KG1 (cell line): Measurements from ENCODE around the gene YKT6.
A peak's percentile ranks its signal among the peaks of the same experiment; 100 is the strongest.
"Not testable (repeated sequence)": the region's sequence is repeated elsewhere in the genome, so short reads cannot be mapped to it uniquely, and the experiment has no call there.

Experiments used
- DNase-seq: peaks from one replicate; lab custom pipeline; 2025; lab: John Stamatoyannopoulos, UW

YKT6 gene

DNA sequence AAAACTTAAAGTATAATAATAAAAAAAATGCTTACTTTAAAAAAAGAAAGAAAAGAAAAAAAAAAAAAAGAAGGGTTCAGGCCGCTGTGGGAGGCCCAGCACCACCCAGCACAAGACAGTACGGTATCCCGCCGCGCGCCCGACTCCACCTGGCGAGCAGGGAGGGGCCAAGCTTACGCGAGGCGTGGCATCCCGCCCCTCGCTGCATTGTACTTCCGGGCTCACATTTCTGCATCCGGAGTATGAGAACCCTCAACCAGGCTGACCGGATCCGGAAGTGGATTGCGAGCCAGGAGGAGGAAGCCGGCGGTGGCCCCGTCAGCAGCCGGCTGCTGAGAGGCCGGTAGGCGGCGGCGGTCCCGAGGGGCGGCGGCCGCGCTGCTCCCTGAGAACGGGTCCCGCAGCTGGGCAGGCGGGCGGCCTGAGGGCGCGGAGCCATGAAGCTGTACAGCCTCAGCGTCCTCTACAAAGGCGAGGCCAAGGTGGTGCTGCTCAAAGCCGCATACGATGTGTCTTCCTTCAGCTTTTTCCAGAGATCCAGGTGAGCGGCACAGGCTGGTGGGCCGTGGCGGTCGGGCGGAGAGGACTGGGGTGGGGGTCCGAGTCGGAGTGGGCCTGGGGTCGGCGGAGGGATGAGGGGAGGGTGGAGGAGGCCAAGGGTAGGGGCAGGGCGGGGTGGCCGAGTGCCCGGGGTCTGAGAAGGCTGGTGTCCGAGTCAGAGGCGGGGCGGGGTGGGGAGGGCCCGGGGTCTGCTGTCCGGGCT is at the start of gene YKT6:
Gene YKT6, plus strand, starts transcription at position 280 of the 763 bp plus-strand sequence. Its CDS starts 158 bp downstream, at position 438.
- DNase-seq = peak; percentile 93

DNA sequence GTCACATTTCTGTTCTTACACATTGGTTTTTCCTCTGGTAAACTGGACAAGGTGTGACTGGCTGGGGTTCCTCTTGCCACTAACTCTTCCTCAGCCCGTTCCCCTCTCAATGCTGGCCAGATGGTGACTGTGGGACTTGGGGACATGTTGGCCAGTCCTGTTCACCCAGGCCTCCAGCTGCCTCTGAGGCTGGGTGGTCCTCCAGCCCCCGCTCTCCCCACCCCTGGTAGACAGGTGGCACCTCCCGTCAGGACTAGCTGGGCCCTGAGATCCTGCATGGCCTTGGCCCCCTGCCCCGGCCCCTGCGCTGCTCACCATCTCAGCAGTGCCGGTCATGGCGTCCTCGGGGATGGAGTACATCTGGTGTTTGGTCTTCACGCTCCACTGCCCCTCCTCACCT is 48.8 kb upstream of the YKT6 start:
- no peak for DNase-seq

DNA sequence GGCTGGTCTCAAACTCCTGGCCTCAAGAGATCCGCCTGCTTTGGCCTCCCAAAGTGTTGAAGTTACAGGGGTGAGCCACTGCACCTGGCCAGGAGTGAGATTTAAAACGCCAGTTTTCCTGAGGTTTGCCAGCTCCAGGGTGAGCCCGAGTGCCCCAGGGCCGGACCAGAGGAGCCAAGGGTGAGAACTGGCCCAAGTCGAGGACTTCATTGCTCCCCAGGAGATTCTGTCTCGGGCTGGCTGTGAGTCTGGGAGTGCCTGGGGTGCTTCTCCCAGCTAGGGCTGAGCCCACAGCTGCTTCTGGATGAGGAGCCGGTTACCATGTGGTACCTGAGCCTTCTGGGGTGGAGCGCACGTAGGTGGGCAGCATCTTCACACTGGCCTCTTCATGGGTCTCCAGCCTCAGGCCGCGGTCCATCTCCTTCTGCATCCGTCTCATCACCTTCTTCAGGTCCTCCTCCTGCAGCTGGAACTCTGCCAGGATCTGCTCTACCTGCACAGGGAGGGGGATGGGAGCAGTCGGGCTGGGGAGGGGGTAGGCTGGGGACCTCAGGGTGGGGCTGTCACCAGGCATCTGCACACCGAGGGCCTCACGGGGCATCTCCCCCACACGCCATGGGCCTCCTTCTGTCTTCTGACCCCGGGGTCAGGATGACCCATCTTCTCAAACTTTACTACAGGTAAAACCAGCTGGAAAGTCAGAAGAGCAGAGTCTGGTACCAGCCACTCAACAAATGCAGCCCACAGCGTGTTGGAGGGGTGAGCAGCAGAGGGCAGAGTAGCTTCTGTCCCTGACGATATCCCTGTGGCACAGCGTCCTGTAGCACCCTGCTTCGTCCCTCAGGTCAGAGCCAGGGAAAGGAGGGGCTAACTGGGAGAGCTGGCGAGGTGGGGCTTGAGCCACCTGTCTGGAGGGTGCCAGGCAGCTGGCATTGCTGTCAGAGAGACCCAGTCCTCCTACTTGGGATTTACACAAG is 47.5 kb upstream of the YKT6 start:
- DNase-seq = no peak

DNA sequence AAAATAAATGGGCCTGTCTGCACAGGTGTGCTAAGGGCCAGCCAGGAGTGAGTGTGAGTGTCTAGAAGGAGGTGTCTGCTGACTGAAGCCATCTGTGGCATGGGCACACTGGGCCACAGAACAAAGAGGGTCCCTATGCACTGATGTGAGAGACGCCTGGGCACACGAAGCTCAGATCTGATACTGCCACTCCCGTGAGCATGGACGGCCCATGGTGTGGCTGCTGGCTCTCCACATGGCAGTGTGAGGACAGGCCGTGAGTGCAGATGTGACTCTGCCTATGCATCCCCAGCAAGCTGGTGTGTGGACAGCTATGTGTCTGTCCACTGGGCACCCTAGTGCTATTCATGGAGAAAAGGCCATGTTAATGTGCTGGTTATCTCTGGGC is 46.8 kb upstream of the YKT6 start:
- no peak for DNase-seq

DNA sequence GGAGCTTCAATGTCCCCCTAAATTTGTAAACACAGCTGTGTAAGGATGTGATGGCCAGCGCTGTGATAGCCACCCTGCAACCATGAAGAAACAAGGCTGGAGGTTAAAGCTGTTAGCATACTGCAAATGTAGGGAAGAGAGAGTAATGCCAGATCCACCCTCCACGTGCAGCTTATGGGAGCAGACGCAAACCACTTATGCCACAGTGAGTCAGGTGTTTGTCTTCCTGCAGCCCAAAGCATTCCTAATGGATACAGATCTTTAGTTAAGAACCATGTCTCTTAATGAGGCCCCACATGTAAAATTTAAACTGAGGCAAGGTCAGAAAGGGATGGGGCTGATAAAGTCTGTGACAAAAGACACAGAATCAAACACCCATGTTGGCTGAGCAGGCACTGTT is 46.1 kb upstream of the YKT6 start:
- DNase-seq = no peak

DNA sequence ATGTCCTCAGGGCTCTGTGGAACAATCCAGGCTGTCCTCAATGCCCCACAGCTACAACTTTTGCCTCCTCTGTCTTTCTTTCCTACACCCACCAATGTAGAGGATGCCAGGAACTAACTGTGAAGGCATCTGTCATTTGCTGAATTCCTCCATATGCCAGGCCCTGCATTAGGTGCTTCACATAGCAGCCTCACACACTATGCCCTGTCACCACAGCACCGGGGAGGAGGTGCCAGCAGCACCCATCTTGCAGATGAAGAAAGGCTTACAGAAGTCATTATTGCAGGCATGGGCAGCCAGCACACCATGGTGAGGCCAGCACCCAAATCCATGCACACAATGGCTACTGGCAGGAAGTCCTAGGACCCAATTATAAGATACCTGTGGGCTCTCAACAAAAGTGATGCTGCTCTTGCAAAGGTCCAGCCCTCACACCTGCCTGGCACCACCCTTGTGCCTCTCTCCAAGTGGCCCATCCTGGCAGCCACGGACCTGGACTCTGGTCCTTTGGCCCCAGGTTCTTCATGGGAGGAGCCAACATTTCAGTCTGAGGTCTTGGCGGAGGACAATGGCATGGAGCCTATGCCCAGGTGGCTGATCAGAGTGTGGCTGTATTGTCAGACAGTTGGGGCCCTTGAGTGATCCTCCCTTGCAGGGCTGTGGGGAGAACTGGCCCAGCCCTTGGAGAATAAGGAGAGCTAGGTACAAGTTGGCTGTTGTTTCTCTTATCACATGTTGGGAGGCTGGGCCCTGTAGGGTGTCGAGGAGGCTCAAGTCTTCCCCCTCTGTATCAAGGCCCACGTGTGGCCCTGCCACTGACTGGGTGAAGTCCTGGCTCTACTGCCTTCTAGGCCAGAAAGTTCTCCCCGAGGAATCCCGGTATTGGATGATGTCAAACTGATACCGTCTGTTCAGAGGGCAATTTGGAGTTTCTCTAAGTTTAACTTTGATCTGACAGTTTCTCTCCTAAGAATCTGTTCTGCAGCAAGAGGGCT is 45.3 kb upstream of the YKT6 start:
- DNase-seq = no peak

DNA sequence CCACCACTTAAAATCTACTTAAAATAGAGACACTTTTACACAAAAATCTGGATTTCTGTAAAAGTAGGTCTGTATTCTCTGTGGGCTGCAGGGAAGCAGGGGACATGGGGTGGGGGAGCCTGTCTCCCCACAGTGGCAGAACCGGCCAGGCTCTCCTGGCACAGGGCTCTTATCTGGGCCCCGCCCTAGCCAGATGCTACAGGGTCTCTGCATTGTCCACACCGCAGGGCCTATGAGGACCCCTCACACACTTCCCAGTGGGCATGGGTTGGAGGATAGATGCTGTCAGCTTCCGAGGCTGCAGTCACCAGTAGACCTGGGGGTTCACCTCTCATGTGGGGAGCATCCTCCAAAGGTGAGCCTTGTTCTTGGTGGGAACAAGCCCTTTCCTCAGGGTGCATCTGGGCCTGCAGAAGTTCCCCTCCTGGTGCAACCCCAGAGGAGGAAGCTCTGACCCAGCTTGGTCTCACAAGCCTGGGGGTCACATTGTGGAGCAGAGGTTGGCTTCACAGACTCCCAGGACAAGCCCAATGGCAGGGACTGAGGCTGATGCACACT is 44.2 kb upstream of the YKT6 start:
- no peak for DNase-seq

DNA sequence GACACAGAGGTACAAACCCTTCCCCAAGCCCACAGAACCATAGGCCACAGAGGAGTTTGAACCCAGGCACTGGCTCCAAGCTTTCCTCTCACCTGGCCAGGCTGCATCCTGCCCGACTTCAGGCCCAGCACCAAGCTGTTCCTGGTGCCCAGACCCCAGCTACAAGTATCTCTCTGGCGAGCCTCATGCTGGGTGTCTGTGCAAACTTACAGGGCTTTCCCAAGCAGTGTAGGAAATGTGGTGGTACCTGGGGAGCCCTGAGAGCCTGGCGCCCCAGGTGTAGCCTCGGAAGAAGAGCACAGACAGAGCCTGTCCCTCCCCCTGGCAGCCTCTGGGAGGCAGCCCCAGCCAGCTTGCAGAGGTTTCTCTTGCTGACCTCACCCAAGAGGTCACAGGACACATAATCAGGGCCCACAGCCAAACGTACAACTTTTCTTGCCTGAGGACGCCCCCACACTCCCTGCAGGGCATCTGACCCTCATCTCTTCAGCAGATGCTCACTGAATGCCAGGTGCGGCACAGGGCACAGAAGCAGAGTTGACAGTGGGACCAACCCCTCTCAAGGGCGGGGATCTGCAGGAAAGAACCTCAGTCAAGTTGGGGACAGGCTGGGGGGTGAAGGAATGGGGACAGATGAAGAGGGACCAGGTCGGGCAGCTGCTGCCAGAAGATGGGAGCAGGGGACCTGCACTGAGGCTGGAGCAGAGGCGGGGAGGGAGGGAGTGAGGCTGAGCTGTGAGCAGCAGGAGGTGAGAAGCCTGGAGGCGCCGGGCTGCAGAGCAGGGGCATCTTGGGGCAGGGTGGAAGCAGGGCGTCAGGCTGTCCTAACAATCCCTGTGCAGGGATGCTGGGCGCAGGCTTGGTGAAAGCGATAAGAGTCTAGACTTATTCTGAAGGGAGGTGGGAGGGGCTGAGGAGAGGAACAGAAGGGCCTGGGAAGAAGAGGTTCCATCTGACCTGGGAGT is 43.4 kb upstream of the YKT6 start:
- DNase-seq = no peak

DNA sequence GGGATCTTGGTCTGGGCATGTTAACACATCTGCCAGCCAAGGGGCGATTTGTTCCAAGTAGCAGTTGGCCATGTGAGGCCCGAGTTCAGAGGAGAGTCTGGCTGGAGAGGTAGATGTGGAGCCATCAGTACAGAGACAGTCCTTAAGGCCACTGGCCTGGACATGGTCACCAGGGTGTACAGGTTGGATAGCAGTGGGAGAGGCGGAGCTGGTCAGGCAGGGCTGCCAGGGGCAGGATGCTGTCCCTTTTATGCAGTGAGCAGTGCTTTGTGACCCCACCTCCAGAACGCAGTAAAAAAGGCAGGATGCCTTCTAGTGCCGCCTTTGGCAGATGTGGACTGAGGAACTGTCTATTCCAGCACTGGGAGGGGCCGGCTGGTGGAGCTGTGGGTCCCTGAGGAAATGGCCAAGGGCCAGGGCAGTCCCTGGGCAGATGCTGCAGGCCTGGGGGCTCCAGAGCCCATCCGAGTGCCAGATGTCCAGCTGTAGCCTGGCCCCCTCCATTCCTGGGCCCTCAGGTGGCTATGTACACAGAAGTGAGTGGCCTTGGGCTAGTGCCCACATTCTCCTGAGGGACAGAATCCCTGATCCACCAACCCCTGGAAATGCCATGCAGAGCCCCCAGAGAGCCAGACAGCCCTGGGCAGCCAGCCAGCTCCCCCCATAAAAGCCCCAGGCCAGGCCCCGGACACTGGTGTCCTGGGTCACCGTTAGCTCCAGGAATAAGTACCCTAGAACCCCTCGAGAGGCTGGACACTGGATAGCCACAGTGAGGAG is 42.5 kb upstream of the YKT6 start:
- DNase-seq = no peak

DNA sequence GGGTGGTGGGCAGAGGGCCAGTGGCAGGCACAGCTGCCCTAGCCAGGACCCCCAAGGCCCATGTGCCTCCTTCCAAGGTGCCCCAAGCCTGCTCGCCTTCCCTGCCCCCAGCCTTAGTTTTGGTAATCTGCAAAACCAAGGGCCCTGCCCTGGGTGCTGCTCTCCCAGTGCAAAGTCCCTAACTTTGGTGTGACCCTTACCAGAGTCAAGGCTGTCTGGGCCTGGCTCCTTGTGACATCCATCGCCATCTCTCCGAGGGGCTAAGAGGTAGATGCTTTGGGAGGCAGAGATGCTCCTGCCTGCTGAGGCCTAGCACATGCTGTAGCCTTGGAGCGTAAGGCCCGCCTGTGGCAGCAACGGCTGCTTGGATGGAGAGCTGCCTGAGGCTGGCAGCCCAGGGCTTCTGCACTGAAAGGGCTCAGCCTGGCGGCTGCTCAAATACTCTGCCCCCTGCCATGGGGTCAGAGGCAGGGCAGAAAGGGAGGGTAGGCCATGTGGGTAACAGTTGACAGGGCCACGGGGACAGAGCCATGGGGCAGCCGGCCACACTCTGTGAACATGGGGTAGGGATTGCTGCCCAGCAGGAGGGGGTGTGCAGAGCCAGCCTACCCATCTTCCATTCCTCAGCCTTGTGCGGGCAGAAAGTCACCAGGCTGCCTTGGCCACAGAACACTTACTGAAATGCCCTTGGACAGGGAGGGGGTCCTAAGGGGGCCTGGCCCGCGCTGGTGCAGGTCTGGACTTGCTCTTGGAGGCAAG is 41.7 kb upstream of the YKT6 start:
- DNase-seq = no peak

DNA sequence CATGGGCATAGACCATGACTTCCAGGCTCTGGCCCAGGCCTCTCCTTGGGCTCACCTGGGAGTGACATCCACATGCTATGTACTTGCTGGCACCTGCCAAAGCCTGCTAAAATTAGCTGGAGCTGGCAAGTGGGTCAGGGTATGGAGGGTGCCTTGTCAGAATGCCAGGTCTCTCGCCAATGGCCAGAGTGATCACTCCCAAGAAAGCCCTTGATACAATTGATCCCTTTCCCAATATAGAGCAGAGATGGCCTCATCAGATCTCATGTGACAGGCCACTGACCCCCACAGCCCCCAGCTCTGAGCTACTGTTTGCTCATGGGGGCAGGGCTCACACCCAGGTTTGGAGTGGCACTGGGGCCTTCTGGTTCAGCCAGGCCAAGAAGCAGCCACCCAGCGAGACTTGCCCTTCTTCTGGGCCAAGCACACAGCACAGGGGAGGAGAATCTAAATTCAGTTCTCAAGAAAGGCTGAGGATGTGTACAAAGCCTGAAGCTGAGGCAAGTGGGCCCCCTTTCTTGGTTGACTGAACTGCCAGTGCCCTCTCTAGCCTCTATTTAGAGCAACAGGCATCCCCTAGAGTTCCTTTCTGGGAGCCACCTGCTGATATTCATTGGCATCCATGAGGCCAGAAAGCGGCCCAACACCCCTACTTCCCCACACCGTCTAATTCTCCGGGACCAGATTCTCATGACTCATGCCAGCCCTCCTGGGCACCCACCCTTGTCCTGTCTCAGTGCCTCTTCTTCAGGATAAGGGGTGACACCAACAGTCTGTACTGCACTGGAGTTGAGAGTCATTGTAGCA is 40.8 kb upstream of the YKT6 start:
- DNase-seq = no peak

DNA sequence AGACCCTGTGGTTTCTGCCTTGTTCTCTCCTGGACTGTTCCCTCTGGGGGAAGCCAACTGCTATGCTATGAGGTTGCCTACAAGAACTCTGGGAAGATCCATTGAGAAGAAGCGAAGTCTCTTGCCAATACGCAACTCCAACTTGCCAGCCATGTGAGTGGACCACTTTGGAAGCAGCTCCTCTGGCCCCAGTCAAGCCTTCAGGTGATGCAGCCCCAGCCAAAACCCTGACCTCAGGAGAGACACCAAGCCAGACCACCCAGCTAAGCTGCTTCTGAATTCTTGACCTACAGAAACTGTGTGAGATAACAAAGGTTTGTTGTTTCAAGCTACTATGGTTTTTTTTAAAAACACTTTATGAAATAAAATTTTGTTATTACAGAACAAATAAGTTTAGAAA is 39.4 kb upstream of the YKT6 start:
- no peak for DNase-seq

DNA sequence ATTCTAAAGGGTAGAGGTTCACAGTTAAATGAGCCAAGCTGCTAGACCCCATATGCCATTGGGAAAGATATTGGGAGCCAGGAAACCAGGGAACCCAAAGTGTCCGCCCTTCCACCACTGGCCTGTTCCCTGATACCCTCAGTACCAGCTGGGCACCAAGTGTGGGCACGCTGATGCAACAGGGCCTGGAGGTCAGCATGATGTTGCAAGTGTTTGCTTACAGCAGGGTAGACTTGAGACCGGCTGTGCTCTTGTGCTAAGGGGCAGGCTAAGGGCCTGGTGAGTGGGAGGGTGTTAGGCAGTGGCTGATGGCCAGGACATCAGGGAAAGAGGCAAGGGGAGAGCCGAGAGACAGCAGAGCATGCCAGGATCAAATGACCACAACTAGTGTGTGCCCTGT is 38.6 kb upstream of the YKT6 start:
- DNase-seq = no peak

DNA sequence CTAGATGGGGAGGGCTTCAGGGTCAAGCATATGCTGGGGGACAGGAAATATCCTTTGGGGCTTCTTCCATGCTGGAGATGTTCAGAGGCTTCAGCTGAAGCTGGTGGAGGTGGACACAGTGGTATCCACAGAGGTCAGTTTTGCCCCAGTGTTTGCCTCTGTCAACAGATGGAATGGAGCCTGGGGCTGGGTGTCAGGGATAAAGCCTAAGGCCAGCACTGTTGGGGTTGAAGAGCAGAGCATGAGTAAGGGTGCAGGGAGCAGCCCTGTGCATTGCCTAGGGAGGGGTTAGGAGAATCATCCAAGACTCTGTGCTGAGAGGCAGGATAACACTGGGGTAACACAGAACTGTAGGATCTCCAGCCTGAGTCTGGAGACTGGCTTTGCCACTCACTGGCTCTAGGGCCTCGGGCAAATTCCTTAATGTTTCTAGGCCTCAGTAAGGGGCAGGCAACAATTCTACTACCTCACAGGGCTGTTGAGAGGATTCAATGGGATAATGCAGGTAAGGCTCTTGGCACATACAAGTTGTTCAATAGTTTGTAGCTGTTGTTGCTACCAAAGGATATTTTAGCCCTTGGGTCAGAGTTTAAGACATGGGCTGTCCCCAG is 37.9 kb upstream of the YKT6 start:
- DNase-seq = no peak

DNA sequence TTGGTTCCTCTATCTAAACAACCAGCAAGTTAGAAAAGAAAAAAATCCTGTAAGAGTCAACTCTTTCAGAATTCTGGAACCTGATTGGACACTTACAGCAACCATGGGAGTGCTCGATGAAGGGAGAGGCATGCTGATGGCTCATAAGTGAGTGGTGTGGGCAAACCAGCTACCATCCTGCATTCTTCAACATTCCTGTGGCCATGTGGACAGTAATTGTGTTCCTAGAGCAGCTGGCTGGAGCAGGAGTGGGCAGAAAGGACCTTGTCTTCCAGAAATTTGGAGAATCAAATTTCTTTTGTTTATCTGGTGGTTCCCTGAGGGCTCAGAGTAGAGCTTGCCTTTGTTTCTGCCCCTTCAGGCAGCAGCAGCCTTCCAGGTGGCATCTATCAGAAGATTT is 37.2 kb upstream of the YKT6 start:
- no peak for DNase-seq

DNA sequence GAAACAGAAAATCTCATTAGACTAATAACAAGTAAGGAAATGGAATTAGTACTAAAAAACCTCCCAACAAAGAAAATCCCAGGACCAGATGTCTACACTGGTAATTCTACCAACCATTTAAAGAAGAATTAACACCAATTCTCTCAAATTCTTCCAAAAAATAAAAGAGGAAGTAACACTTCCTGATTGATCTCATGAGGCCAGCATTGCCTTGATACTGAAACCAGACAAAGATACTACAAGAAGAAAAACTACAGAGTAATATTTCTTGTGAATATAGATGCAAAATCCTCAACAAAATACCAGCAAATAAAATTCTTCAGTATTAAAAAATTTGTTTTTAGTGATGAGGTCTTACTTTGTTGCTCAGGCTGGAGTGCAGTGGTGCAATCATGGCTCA is 32.9 kb upstream of the YKT6 start:
- peak; percentile 3 for DNase-seq

DNA sequence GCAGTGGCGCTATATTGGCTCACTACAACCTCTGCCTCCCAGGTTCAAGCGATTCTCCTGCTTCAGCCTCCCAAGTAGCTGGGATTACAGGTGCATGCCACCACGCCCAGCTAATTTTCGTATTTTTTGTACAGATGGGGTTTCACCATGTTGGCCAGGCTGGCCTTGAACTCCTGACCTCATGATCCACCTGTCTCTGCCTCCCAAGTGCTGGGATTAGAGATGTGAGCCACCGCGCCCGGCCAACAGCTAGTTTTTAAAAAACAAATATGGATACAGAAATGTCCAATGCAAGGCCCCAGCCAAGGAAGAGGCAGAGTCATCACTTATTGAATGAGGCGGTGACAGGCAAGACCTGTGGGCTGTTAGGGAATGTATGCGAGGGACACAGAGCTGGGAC is 28.9 kb upstream of the YKT6 start:
- not testable (repeated sequence) for DNase-seq

DNA sequence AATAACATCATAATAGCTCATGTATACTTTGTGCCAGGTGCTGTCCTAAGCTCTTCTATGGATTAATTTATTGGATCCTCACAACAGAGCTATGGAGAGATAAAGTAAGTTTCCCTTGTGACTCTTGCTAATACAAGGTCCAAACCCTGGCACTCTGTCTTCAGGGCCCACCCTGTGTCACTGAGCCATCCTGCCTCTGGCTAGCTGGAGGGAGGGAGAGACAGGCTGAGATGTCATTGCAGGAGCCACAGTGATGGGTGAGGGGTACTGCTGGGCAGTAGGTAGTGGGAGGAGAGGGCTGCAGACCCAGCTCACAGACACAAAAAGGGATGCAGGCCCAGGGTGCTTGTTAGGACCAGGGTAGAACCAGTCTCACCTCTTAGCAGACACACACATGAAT is 28.4 kb upstream of the YKT6 start:
- no peak for DNase-seq
